M059J (cell line): ENCODE data around the gene CGB5. TPM values are rescaled to one million over a fixed set of nuclear protein-coding genes. Genes with fewer than 3 reads are reported as not detected.
"Not testable (repeated sequence)": the region's sequence is repeated elsewhere in the genome, so short reads cannot be mapped to it uniquely, and the experiment has no call there.

Experiments used
- DNase-seq: peaks from one replicate; pipeline ENCODE4 v3.0.0-alpha.2; 2012; ENCODE audit warnings: low read depth
- total RNA-seq: library from RNA; depleted of rRNA; stranded (reverse); fragments of >200 nt; shearing (Covaris generic); gene quantifications from 2 replicates; pipeline ENCODE4 v1.2.3, GENCODE V29; 2014

The CGB5 gene
- total RNA-seq, 1 experiment from 2014 or later, result 8.1 TPM

DNA sequence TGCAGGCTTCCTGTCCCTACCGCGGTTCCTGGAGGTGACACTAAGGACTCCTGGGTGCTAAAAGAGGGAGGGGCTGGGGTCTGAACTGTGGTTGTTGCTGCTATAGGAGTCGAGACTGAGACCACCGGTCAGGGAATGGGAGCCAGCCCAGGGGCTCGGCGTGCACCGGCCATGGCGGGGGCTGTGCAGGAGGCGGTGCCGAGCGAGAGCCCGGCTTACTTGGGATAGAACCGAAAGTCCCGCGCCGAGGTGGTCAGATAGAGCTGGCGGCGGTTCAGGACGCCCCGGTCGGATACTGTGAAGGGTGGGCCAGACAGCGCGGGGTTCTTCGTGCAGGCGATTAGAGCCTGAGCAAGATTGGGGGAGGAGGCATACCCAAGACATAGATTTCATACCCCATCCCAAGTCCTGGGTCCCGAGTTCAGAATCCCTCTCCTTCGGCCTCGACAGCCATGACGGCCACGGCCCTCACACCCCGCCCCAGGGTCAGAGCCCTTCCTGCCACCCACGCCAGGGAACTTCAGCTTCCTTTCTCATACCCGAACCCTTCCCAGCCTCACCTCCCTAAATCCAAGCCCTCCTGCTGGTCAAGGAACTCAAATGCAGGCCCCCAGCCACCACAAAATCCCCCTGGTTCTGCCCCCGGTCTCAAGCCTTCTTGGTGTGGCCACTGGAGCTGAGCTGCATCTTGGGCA, 13.4 kb downstream of the CGB5 start:
- not testable (repeated sequence) for DNase-seq

GRCh38 chr19:49057636-49058234, 14.1 kb downstream of the CGB5 start, which contains the start of gene CGB7:
Gene CGB7, minus strand, starts transcription at chr19:49057749. Its CDS starts 2,374 bp downstream, at chr19:49055375.
- DNase-seq, result peak; percentile 82

- DNase-seq, result peak; percentile 40
These were observed 14.9 kb downstream of the CGB5 start for GRCh38 chr19:49058562-49058961.

DNA sequence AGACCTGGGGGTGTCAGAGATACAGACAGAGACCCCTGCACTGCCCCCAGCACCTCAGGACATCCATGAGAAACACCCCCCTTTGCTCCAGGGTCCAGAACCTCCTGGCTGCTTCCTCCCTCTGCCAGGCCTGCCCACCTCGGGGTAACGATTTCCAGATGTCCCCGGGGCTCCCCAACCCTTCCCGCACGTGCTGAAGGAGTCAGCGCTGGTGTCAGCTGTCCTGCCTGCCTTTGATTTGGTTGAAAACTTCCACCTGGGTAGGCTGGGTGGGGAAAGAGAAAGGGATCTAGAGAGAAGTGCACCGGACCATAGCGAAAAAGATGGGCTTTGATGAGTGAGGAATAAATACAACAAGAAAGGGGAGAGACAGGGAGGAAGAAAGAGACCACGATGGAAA, 15.4 kb downstream of the CGB5 start:
- no peak for DNase-seq

DNA sequence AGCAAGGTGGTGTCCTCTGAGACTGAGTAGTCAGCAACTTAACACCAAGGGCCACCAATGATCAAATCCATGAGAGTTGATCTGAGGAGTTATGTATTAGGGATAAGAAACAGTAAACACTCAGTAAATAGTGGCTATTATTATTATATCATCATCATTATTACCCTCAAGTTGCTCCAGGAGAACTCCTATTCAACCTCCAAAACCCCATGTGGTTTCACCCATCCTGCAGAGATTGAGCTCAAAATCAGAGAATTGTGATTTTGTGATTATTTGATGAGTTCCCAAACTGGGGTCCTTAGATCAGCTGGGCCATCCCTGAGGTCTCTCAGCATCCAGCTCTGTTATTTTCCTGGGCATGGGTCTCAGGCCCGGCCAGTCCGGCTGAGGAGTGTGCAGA, 17.4 kb downstream of the CGB5 start:
- no peak for DNase-seq

- no peak for DNase-seq
These were observed 17.8 kb downstream of the CGB5 start for GRCh38 chr19:49061445-49061844.

DNA sequence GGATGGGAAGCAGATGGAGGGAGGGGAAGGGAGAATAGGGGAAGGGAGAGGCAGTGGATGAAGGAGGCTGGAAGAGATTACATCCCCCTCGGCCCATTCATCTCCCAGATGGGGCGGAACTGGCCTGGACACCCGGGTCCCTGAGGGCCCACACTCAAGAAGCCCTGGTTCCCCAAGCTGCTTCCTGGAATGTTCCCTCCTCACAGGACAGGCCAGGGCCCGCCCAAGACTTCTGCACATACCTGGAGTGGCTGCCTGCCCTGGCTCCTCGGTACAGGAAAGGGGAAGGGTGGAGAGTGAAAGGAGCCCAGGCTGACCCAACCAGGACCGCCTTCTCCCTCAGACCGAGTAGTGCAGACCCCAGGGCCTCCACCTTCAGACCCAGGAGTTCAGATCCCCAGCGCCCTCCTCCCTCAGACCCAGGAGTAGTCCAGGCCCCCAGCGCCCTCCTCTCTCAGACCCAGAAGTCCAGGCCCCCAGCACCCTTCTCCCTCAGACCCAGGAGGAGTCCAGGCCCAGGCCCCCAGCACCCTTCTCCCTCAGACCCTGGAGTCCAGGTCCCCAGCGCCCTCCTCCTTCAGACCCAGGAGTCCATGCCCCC, 20.5 kb downstream of the CGB5 start:
- no peak for DNase-seq

GRCh38 chr19:49064768-49065611, 21.3 kb downstream of the CGB5 start, which contains the start of gene NTF4:
Gene NTF4, minus strand, starts transcription at chr19:49064818. Its CDS starts 2,821 bp downstream, at chr19:49061997.
- DNase-seq, result no peak

- no peak for DNase-seq
These were observed 22.4 kb downstream of the CGB5 start for GRCh38 chr19:49065905-49066512.

DNA sequence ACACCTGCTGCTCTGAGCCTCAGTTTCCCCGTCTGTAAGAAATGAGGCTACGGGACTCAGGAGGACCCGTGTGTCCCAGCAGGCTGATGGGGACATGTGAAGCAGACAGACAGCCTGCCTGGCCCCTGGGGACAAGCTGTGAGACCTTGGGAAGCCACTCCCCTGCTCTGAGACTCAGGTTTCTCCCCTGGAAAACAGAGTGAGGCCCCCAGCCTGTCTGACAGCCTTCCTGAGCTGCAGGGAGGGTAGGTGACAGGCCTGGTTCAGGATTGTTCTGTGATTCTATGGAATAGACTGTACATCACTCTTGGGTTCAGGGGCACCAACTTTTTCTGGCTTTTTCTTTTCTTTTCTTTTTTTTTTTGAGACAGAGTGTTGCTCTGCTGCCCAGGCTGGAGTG, 23.9 kb downstream of the CGB5 start:
- DNase-seq, result no peak

DNA sequence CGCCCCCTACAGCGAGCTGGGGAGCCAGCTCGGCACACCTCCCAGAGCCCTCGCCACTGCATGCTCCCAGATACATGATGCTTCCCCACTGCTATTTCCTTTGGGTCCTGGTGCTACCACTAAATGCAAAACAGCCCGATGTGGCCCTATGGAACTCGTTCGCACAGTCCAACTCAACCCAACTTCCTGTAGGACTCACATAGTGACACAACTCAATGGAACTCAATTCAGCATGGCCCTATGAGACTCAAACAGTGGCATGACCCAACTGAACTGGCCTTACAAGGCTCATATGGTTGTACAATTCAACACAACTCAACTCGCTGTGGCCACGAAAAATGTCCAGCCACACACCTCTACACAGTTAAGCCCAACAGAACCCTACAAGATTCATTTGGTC, 25.4 kb downstream of the CGB5 start:
- peak; percentile 68 for DNase-seq

DNA sequence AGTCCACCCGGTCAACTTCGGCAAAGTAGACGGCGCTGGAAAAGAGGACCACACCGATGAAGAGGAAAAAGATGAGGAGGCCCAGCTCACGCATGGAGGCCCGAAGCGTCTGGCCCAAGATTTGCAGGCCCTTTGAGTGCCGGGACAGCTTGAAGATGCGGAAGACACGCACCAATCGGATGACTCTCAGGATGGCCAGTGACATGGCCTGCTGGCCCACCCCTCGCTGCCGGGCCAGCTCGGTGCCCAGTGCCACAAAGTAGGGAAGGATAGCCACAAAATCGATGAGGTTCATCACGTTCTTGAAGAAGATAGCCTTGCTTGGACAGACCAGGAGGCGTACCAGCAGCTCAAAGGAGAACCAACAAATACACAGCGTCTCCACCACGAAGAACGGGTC, 26.8 kb downstream of the CGB5 start:
- no peak for DNase-seq

GRCh38 chr19:49071860-49072547, 28.4 kb downstream of the CGB5 start:
- DNase-seq, result no peak

GRCh38 chr19:49073514-49074378, 30.1 kb downstream of the CGB5 start:
- DNase-seq, result peak; percentile 45

- peak; percentile 64 for DNase-seq
These were observed 31.2 kb downstream of the CGB5 start for GRCh38 chr19:49074869-49075268.

DNA sequence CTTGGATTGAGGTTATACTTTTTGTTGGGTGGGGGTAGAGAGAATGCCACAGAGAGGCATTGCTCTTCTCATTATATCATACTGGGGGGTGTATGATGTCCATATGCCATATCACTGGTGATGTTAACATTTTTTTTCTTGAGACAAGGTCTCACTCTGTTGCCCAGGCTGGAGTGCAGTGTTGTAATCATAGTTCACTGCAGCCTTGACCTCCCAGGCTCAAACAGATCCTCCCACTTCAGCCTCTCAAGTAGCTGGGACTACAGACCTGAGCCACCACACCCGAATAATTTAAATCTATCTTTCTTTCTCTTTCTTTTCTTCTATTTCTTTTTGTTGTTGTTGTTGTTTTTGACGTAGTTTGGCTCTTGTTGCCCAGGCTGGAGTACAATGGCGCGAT, 36.7 kb downstream of the CGB5 start:
- DNase-seq, result no peak

DNA sequence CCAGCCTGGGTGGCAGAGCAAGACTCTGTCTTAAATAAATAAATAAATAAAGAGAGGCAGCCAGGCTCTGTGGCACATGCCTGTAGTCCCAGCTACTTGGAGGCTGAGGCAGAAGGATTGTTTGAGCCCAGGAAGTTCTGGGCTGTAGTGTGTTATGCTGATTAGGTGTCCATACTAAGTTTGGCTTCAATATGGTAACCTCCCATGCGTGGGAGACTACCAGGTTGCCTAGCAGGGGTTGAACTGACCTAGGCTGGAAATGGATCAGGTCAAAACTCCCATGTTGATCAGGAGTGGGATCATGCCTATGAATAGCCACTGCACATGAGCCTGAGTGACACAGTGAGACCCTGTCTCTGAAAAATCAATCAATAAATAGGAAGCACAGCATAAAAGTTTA, 37.6 kb downstream of the CGB5 start:
- DNase-seq, result no peak

DNA sequence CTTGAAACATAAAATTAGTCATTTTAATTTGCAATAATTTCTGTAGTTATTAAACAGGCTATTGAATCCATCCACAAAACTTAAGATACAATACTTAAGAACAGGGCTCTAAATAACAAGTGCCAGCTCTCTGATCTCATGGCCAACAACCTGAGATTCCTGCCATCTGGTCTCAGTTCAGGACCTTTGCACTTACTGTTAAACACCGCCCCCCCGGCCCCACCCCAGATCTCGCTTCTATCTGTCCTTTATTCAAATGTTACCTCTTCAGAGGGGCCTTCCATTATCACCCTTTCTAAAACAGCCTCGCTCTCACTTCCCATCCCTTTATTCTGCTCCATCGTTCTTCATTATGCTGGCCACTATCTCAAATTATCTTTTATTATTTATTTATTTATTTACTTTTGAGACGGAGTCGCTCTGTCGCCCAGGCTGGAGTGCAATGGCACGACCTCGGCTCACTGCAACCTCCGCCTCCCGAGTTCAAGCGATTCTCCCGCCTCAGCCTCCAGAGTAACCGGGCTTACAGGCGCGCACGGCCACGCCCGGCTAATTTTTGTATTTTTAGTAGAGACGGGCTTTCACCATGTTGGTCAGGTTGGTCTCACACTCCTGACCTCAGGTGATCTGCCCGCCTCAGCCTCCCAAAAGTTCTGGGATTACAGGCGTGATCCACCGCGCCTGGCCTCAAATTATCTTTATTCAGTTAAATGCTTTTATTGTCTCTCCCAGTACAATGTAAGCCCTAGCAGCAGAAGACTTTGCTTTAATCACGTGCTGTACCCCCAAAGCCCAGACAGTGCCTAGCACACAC, 40.8 kb downstream of the CGB5 start:
- no peak for DNase-seq
